Endometrial microvascular endothelial cells (primary cell): ENCODE measurements around the gene NAPB. TPM values are rescaled to one million over a fixed set of nuclear protein-coding genes. Genes with fewer than 3 reads are reported as not detected.
"Not testable (repeated sequence)": the region's sequence is repeated elsewhere in the genome, so short reads cannot be mapped to it uniquely, and the experiment has no call there.

Source experiments
- in situ Hi-C: cut with HindIII; loops from 2 replicates; pipeline ENCODE4 v1.10.0; 2017; ENCODE audit warnings: low sequenced_read_pairs, low pct_unique_long_range_greater_than_20kb; ENCODE audit errors: inconsistent ontology term
- total RNA-seq: library from RNA; depleted of rRNA; stranded (reverse); fragments of >200 nt; gene quantifications from one replicate; pipeline ENCODE4 v1.2.3, GENCODE V29; 2015; ENCODE audit errors: inconsistent ontology term

Gene NAPB
- total RNA-seq, 1 donor from 2014 or later = 7.6 TPM

- in situ Hi-C loops = no loop called here
Measured at GRCh38 chr20:23357767-23358562, 63.3 kb downstream of the NAPB start.

DNA sequence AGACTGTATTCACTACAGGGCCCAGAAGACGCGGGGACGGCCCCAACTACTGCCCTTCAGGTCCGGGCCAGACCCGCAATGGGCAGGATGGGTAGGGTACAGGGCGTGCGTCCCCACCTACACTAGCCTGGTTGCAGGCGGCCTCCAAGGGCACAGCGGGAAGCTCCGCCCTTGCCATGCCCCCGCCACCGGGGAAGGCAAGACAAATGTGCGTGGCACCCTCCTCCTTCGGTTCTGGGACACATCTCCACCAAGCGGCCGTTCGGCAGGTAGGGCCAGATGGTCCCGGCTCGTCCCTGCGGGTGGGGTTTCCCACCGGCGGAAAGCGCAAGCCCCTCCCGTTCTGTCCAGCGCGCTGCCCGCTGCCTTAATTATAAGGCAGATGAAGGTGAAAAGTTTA is 65.1 kb downstream of the NAPB start:
- in situ Hi-C loops = no loop called here

DNA sequence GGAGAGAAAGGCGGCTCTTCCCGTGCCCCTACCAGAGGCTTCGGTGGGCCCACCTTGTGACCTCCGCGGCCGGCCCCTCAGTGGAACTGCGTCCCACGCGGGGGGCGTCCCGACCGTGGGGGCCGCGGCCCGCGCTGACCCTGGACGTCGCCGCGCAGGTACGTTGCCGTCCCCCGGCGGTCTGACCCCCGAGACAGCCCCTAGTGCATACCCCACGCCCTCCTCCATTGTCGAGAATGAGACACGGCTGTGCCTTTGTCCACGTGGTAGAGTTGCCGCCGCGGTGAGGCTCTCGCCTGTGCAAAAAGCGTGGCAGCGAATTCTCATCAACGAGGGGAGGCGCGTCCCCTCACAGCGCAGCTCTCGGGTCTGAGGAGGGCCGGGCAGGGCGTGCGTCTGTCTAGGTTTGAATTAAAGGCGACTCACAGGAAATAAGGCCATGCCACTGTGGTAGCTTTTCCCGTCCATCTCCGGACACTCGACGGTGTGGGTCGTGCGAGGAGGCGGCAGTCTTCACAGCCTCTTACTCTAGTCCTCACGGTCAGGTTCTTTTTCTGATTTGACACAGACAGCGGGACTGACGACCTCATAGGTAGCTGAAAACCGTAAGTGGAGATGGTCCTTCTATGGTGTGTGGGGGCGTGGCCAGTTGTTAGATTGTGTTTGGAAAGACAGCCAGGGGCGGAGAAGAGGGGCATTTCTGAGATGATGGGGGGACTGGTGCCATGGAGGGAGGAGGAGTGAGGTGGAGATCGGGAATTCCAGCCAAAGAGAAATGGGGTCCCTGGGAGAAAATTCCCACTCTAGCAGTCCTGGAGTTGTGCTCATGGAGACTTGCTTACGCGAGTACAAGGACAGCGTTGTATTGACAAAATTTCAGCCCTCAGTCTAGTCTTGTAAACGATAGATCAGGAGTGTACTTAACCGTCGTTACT is 70.1 kb downstream of the NAPB start:
- in situ Hi-C loops = no loop called here

GRCh38 chr20:23350196-23350903 is 70.9 kb downstream of the NAPB start, which contains the start of gene NXT1:
NXT1 (plus strand) TSS chr20:23350791; CDS start chr20:23354042, 3,251 bp downstream.
- in situ Hi-C loops = no loop called here

DNA sequence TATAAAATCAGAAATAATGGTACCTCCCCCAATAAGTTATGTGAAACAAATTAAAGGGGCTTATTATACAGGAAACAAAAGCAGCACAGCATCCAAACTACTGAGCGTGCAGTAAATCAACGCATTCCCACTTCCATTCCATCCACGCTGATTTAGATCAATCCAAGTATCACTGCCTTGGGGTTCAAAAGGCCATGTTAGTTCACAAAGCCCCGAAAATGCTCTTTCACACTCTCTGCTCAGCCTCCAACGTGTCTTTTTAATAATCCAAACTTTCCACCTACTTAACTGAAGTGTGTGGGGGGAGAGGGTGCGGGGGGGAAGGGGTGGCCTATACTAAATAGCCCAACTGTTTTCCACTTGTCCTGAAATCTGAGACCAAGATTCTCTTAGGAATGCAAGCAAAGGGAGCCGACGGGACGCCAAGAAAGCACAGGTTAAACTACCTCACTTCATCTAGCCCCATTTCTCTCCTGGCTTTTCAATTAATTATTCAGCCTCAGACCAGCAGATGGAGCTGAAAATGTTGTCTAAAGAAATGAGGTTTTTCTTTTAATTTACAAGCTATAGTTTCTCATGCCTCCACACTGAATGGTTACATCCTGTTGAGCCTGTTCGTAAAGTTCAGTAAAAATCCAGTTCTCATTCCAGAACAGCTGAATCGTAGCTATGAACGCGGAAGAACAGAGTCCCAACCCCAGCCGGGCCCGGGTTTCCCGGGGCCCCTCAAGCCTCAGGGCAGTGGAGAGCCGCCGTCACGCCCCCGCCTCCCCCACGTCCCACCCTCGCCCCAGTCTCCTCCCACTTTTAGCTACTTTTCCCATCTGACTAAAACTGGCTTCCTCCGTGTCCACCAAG is 71.7 kb downstream of the NAPB start:
- in situ Hi-C loops = no loop called here

- in situ Hi-C loops = not testable (repeated sequence)
Measured at GRCh38 chr20:23348510-23348909, 72.8 kb downstream of the NAPB start.

- in situ Hi-C loops = no loop called here
Measured at GRCh38 chr20:23347791-23348190, 73.5 kb downstream of the NAPB start.

DNA sequence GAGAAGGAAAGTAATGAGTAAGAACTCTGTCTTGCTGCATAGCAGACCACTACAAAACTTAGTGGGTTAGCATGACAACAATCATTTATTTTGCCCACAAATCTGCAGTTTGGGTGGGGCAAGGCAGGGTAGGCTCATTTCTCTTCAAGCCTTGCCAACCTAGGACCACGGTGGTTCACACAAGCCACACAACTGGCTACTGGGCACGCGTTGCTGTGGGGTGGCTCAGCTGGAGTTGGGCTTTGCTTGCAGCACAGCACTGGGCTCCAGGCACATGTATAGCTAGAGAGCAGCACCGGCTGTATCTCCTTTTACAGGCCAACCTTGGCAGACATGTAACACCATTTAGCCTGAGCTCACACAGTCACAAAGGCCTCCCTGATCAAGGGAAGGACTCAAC is 75.3 kb downstream of the NAPB start:
- in situ Hi-C loops = no loop called here

- in situ Hi-C loops = no loop called here
Measured at GRCh38 chr20:23344336-23344735, 77.0 kb downstream of the NAPB start.

DNA sequence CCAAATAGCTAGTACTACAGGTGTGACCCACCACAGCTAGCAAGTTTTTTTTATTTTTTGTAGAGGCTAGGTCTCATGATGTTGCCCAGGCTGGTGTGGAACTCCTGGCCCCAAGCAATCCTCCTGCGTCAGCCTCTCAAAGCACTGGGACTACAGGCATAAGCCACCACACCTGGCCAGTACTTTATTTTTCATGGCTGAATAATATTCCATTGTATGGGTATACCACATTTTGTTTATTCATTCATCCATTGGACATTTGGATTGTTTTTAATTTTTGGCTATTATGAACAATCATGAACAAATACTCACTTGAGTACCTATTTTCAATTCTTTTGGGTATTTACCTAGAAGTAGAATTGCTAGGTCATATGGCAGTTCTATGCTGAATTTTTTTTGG is 77.7 kb downstream of the NAPB start:
- in situ Hi-C loops = no loop called here

DNA sequence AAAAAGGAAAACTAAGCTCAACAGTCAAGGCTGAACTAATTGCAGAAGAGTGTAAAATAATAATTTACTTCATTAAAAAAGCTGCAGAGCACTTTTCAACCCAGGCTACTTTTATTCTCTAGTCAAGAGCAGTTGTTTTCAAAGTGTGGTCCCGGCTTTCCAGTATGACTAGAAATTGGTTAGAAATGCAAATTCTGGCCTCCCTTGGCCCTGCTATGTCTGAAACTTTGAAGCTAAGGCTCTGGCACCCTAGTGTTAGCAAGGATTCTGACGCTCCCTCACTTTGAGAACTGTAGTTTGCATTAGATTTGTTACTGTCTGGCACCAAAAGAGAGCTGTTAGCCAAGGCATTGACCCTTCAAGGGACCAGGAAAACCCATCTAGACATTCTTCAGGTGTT is 80.2 kb downstream of the NAPB start:
- in situ Hi-C loops = no loop called here

- in situ Hi-C loops = no loop called here
Measured at GRCh38 chr20:23340524-23340923, 80.8 kb downstream of the NAPB start.

- in situ Hi-C loops = no loop called here
Measured at GRCh38 chr20:23339986-23340385, 81.3 kb downstream of the NAPB start.

- in situ Hi-C loops = no loop called here
Measured at GRCh38 chr20:23337312-23337711, 84.0 kb downstream of the NAPB start.

GRCh38 chr20:23336476-23336875 is 84.8 kb downstream of the NAPB start:
- in situ Hi-C loops = no loop called here

GRCh38 chr20:23335521-23335920 is 85.8 kb downstream of the NAPB start:
- in situ Hi-C loops = no loop called here

- in situ Hi-C loops = no loop called here
Measured at GRCh38 chr20:23334111-23334510, 87.2 kb downstream of the NAPB start.

- in situ Hi-C loops = no loop called here
Measured at GRCh38 chr20:23332467-23332866, 88.8 kb downstream of the NAPB start.
